ENCODE results near the gene ASTN2. TPM values are rescaled to one million over a fixed set of nuclear protein-coding genes. Genes with fewer than 3 reads are reported as not detected.
A peak's percentile ranks its signal among the peaks of the same experiment; 100 is the strongest.

ASTN2 gene
- total RNA-seq, 1 experiment from 2014 or later: 1.8 TPM

DNA sequence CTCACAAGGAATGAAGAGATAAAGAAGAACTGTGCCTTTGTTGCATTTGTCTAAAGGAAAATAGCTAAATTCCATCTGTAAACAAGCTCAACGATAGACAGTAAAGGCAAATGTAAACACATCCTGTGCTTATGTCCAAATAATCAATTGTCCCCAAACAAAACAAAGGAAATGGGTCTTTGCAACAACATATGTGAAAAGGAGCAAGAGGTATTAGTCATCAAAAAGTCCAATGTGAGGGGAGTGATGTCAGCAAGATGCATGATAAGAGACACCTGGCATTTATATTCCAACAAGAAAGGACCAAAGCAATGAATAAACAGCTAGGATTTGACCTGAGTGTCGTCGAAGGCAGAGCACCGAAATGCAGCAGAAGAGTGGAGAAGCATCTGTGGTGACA is 209.1 kb downstream of the ASTN2 start:
- Histone ChIP-seq H3K27ac (peak overlapping the region; percentile 67), H3K4me1 (replicated peaks) (peaks cover 28% of the 10 kb centered on the region), H3K9me3 (replicated peaks) (no peaks in the 10 kb centered on the region), H3K4me3 (no peak overlapping the region), H3K36me3 (no peaks in the 10 kb centered on the region), H3K27me3 (replicated peaks) (no peaks in the 10 kb centered on the region)
- peak in 1 of 2 experiments; percentile 58 for DNase-seq (ENCODE audit: low read depth in 1 of 2, low spot score in 2 of 2)

DNA sequence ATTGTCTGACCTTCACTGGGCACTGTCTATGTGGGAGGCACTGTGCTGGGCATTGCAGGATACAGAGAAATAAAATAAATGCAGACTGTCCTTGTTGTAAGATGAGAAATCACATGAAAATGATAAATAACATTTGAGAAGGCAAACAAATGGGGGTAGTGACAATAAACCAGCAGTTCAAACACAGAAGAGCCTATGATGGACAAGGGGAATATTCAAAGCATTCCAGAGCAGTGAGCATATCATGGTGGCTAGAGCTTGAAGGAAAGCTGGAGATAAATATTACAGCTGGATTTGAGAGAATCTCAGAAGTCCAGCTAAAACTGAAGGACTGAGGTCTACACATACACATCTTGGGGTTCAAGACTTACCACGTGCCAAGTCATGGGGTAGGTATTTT is 209.9 kb downstream of the ASTN2 start:
- peak in 1 of 2 experiments; percentile 61 for DNase-seq (ENCODE audit: low read depth in 1 of 2, low spot score in 2 of 2)
- Histone ChIP-seq H3K4me1 (replicated peaks) (peaks cover 28% of the 10 kb centered on the region), H3K27ac (peak overlapping the region; percentile 67), H3K4me3 (no peak overlapping the region), H3K36me3 (no peaks in the 10 kb centered on the region), H3K9me3 (replicated peaks) (no peaks in the 10 kb centered on the region), H3K27me3 (replicated peaks) (no peaks in the 10 kb centered on the region)

DNA sequence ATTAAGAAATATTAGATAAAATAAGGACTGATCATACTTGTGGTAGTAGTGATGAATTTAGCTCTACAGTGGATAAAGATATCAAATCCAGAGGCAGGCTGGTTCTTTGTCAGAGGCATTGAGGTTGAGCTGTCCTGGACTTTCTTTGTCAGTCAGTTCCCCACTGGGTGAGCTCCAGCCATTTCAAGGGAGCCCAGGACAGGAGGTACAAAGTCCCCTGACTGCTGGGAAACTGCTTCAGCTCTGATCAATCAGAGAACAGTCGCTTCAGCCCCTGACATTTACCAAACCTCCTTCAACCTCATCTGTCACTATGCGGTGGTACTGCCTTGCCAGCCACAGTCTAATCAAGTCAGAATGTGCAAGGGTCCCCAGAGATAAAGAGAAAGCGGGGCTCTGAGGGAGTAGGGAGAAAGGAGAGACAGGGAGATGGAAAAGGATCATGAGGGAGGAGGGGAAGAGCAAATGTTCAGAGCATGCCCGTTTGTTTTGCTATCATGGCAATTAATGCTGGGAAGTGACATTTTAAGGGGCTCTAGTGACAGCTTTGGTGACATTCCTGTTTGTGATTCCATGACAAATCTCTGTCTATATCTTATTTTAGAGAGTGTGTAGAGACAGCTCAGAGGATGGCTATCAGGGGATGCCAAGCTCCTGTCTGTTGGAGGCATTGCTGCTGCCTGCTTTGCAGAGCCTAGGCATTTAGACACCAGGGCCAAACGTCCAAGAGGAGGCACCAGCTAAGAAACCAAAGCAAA is 223.2 kb downstream of the ASTN2 start:
- Histone ChIP-seq H3K27ac (no peak overlapping the region), H3K4me3 (no peak overlapping the region), H3K4me1 (replicated peaks) (peaks cover 10% of the 10 kb centered on the region), H3K9me3 (replicated peaks) (no peaks in the 10 kb centered on the region), H3K36me3 (no peaks in the 10 kb centered on the region), H3K27me3 (replicated peaks) (no peaks in the 10 kb centered on the region)
- DNase-seq (ENCODE audit: low read depth in 1 of 2, low spot score in 2 of 2): no peak

DNA sequence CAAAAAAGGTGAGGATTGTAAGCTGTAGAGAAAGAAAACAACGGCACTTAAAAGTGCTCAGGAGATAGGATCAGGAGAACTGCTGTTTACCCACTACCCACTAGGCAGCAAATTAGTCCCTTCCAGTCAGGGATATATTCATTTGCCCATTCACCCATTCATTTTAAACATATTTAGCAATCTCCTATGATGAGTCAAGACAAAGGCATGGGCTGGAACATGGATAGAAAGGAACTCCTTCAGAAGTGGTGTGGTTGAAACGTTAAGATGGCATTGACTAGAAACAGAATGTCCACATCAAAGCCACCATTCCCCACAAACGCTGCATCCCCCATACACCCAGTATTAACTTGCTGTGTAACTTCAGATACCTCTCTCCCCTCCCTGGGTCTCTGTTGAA is 225.7 kb downstream of the ASTN2 start:
- DNase-seq (ENCODE audit: low read depth in 1 of 2, low spot score in 2 of 2): peak in 1 of 2 experiments; percentile 39
- no peaks in the 10 kb centered on the region for H3K36me3 ChIP-seq

DNA sequence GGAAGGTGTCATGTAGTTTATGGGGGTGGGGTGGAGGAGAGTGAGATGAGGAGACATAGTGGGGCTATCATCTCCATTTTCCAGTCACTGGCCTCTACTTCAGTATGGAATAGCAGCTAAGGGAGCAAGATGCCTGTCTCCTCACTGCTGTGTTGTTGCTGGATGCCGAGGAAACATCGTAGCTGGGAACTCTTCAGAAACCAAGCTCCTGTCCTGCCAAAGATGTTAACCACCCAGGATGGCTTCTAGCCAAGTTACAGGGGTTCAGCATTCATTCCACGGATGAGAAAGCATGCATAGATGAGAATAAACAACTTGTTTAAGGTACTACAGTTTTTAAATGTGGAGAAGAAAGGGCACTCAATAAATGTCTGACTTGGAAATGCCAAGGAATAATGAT is 226.5 kb downstream of the ASTN2 start:
- H3K36me3 ChIP-seq: no peaks in the 10 kb centered on the region
- peaks cover 10% of the 10 kb centered on the region for H3K4me1 ChIP-seq (replicated peaks)
- DNase-seq (ENCODE audit: low read depth in 1 of 2, low spot score in 2 of 2): no peak
- H3K4me3 ChIP-seq: no peak overlapping the region
- H3K27ac ChIP-seq: no peak overlapping the region
- no peaks in the 10 kb centered on the region for H3K9me3 ChIP-seq (replicated peaks)
- H3K27me3 ChIP-seq (replicated peaks): no peaks in the 10 kb centered on the region

More for the DNA sequence above, 225.7 kb downstream of the ASTN2 start:
- H3K4me1 ChIP-seq (replicated peaks): peaks cover 10% of the 10 kb centered on the region
- no peaks in the 10 kb centered on the region for H3K27me3 ChIP-seq (replicated peaks)
- no peak overlapping the region for H3K27ac ChIP-seq
- H3K9me3 ChIP-seq (replicated peaks): no peaks in the 10 kb centered on the region
- H3K4me3 ChIP-seq: no peak overlapping the region

DNA sequence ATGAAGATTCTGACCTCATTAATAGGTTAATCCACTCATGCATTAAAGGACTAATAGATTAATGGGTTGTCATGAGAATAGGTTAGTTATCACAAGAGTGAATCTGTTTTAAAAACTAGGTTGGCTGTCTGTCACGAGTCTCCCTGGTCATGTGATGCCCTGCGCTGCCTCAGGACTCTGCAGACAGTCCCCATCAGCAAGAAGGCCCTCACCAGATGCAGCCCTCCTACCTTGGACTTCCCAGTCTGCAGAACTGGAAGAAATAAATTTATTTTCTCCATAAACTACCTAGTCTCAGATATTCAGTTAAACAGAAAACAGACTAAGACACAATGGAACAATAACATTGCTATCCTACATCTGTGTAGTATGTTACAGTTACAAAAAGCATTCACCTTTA is 227.4 kb downstream of the ASTN2 start:
- no peaks in the 10 kb centered on the region for H3K36me3 ChIP-seq
- H3K27me3 ChIP-seq (replicated peaks): no peaks in the 10 kb centered on the region
- peaks cover 12% of the 10 kb centered on the region for H3K4me1 ChIP-seq (replicated peaks)

DNA sequence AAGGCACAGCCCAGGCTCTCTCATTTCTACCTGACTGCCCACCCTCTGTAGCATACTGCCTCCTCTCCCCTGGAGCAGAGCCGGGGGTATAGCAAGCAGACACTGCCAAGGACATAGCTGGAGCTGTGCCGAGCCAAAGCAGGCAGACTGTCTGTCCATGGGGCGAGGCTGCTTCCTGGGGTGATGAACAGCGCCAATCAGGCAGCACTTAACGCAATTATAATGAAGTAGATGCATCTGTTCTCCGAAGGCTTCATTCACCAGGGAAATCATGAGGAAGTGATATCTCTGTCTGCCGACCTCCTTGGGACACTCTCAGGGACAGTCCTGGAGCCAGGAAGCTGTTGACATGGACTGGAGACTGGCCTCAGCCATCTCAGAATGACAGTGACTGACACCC is 230.7 kb downstream of the ASTN2 start:
- Histone ChIP-seq H3K36me3 (no peaks in the 10 kb centered on the region), H3K9me3 (replicated peaks) (no peaks in the 10 kb centered on the region), H3K27ac (no peak overlapping the region), H3K4me1 (replicated peaks) (peaks cover 9% of the 10 kb centered on the region), H3K4me3 (no peak overlapping the region), H3K27me3 (replicated peaks) (no peaks in the 10 kb centered on the region)
- DNase-seq (ENCODE audit: low read depth in 1 of 2, low spot score in 2 of 2): no peak

More for the DNA sequence above, 227.4 kb downstream of the ASTN2 start:
- no peak overlapping the region for H3K27ac ChIP-seq
- no peak overlapping the region for H3K4me3 ChIP-seq
- DNase-seq (ENCODE audit: low read depth in 1 of 2, low spot score in 2 of 2): no peak
- H3K9me3 ChIP-seq (replicated peaks): no peaks in the 10 kb centered on the region

DNA sequence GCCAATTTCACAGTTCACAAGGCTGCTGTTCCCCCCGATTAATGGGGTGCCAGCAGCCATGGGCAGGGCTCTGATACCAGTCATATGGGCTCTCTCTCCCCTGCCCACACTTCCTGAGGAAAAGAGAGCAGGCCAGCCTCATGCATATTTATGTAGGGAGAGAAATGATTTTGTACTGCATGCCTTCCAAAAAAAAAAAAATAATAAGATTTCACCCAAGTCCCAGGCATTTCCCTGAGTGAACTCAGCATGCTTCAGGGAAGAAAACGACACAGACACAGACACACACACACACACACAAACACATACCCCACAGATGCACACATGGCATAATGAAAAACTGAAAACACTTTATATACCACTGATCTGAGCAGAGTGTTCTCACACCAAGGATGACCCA is 232.8 kb downstream of the ASTN2 start:
- DNase-seq (ENCODE audit: low read depth in 1 of 2, low spot score in 2 of 2): no peak
- Histone ChIP-seq H3K27ac (no peak overlapping the region), H3K4me1 (replicated peaks) (peaks cover 13% of the 10 kb centered on the region), H3K4me3 (no peak overlapping the region), H3K36me3 (no peaks in the 10 kb centered on the region), H3K9me3 (replicated peaks) (no peaks in the 10 kb centered on the region), H3K27me3 (replicated peaks) (no peaks in the 10 kb centered on the region)

DNA sequence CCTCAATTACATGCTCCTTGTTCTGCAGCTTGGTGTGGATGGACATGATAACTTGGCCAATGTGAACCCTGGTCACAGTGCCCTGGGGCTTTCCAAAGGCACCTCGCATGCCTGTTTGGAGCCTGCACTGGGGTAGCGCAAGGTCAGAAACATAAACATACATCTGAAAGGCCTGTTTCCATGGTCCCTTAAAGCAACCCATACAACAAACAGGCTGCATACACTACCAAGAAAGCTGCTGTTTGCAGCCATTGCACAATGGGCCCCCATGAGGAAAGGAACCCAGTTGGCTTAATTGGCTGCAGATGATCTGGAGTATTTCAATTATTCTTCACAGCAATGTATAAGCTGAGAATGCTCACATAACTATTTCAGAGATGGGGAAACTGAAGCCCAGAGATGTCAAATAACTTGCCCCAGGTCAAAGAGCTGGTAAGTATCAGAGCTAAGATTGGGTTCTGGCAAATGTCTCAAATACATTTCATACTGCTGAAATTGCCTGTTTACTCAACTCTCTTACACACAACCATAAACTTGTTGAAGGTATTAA is 233.9 kb downstream of the ASTN2 start:
- Histone ChIP-seq H3K4me3 (no peak overlapping the region), H3K27ac (no peak overlapping the region), H3K4me1 (replicated peaks) (peaks cover 13% of the 10 kb centered on the region), H3K9me3 (replicated peaks) (no peaks in the 10 kb centered on the region), H3K27me3 (replicated peaks) (no peaks in the 10 kb centered on the region), H3K36me3 (no peaks in the 10 kb centered on the region)
- no peak for DNase-seq (ENCODE audit: low read depth in 1 of 2, low spot score in 2 of 2)

DNA sequence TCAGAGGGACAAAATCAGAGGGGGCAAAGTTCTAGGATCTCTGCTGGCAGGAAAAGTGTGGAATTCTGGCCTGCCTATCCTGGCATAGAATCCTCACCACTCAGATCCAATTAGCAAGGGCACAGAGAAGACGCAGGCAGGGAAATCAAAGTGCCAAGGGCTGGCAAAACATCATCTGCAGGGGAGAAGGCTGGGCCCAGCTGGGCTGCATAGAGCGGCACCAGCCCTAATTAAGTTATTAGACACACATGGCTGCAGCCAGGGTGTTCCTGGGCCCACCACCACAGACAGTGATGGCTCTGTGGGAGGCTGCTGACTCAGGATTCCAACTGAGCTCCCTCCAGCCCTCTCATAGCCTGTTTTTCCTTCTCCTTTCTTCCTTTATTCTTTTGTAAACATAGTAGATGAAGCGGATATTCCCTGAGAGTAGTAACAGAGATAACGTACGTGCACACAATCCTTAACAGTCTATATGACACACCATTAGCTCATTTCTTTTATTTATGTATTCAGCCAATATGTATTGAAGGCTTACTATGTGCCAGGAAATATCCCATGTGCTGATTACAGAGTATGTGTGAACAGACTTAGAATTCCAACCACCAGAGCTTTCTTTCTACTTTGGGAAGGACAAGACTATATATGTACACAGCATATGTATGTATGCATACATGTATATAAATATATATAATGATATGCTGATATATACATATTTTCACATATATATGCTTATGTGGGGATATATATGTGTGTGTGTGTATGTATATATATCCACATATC is 236.1 kb downstream of the ASTN2 start:
- H3K27ac ChIP-seq: no peak overlapping the region
- H3K36me3 ChIP-seq: no peaks in the 10 kb centered on the region
- peaks cover 13% of the 10 kb centered on the region for H3K4me1 ChIP-seq (replicated peaks)
- H3K4me3 ChIP-seq: no peak overlapping the region
- no peaks in the 10 kb centered on the region for H3K9me3 ChIP-seq (replicated peaks)
- no peaks in the 10 kb centered on the region for H3K27me3 ChIP-seq (replicated peaks)
- DNase-seq (ENCODE audit: low read depth in 1 of 2, low spot score in 2 of 2): peak; percentile 51 to 55

DNA sequence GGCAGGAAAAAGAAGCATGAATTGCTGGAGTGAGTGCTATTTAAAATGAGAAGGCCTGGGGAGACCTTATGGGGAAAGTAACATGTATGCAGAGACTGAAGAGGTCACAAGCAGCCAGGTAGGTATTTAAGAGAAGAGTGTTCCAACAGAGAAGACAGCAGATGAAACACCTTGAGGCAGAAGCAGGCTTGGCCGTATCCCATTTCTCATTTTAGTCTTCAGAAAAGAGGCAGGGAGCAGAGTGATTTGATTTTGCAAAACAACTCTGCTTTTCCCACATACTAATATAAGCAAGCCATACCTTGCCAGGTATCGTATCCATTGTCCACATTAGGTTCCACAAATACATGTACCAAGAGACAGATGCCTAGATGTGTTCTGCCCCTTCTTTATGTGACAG is 244.3 kb downstream of the ASTN2 start:
- Histone ChIP-seq H3K4me1 (replicated peaks) (no peaks in the 10 kb centered on the region), H3K4me3 (no peak overlapping the region), H3K9me3 (replicated peaks) (no peaks in the 10 kb centered on the region), H3K27ac (no peak overlapping the region), H3K27me3 (replicated peaks) (no peaks in the 10 kb centered on the region), H3K36me3 (no peaks in the 10 kb centered on the region)
- no peak for DNase-seq (ENCODE audit: low read depth in 1 of 2, low spot score in 2 of 2)

DNA sequence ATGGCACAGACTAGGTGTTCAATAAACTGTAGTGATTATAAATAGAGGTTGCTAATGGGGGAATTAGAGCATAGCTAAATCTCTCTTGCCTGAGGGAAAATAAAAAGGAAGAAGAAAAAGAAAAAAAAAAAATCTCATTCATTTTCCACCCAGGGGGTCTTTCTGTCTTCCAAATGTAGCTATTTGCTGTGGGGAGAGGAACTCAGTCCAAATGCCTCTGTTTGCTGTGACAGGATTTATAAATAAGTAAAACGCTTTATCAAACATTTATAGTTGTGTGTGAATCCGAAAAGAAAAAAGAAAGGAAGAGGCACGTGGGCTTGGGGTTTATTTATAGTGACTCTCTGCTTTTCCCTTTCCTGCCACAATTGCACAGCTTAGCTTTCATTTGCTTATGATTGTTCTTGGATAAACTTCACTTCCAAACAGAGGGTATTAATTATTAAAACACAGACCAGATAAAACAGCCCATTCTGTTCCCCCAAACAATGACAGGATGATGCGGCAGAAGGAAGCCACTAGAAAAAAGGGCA is 245.7 kb downstream of the ASTN2 start:
- H3K27ac ChIP-seq: no peak overlapping the region
- H3K4me1 ChIP-seq (replicated peaks): no peaks in the 10 kb centered on the region
- no peaks in the 10 kb centered on the region for H3K36me3 ChIP-seq
- H3K27me3 ChIP-seq (replicated peaks): no peaks in the 10 kb centered on the region
- DNase-seq (ENCODE audit: low read depth in 1 of 2, low spot score in 2 of 2): no peak
- H3K9me3 ChIP-seq (replicated peaks): no peaks in the 10 kb centered on the region
- H3K4me3 ChIP-seq: no peak overlapping the region

DNA sequence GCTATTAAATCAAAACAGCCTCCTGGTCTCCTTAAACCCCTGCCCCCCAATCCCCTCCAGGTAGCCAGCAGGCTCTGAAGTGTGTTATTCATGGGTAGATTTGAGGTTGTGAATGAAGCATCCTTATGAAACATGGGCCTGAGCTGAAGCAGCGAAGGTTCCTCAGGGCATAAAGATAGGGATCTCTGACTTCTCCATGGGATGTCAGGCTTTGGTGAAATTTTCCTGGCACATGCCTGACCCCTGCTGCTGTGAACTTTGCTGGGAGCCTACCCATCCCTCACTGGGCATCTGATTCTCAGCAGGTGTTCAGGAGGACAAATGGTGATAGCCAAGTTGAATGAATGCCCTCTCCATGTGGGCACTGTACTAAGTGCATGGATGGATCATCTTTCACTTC is 250.3 kb downstream of the ASTN2 start:
- Histone ChIP-seq H3K9me3 (replicated peaks) (no peaks in the 10 kb centered on the region), H3K36me3 (no peaks in the 10 kb centered on the region), H3K4me1 (replicated peaks) (no peaks in the 10 kb centered on the region), H3K4me3 (no peak overlapping the region), H3K27ac (no peak overlapping the region), H3K27me3 (replicated peaks) (no peaks in the 10 kb centered on the region)
- no peak for DNase-seq (ENCODE audit: low read depth in 1 of 2, low spot score in 2 of 2)

DNA sequence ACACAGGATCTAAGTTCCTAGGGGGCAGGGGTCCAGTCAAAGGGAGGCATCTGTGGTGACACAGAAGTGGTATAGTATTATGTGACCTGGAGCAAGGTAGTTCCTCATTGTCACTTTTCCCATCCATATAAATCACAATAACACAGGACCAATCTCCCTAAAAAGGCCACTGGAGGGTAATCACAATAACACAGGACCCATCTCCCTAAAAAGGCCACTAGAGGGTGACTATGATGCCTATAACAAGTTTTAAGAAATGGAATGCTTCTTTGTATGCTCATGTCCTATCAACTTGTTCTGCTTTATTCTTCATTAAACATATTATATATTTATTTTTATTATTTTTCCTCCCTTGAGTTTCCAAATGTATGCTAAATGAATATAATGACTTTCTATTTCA is 254.6 kb downstream of the ASTN2 start:
- DNase-seq (ENCODE audit: low read depth in 1 of 2, low spot score in 2 of 2): no peak
- H3K4me3 ChIP-seq: no peak overlapping the region

More for the DNA sequence above, 254.6 kb downstream of the ASTN2 start:
- H3K27ac ChIP-seq: no peak overlapping the region
- H3K27me3 ChIP-seq (replicated peaks): no peaks in the 10 kb centered on the region
- no peaks in the 10 kb centered on the region for H3K4me1 ChIP-seq (replicated peaks)
- no peaks in the 10 kb centered on the region for H3K36me3 ChIP-seq
- H3K9me3 ChIP-seq (replicated peaks): no peaks in the 10 kb centered on the region
